Amniotic epithelial cell (primary cell): ENCODE measurements around the gene METTL22.
A peak's percentile ranks its signal among the peaks of the same experiment; 100 is the strongest.

Experiments used
- DNase-seq: peaks from one replicate; pipeline ENCODE4 v3.0.0-alpha.2; 2010; ENCODE audit warnings: low read depth

METTL22 gene

GRCh38 chr16:8668113-8668512, 46.6 kb downstream of the METTL22 start:
- no peak for DNase-seq

- DNase-seq, result no peak
These were observed 48.0 kb downstream of the METTL22 start for GRCh38 chr16:8669481-8669880.

GRCh38 chr16:8670014-8670560, 48.6 kb downstream of the METTL22 start:
- no peak for DNase-seq

- no peak for DNase-seq
These were observed 52.3 kb downstream of the METTL22 start for GRCh38 chr16:8673611-8674412.

GRCh38 chr16:8674413-8675022, 53.0 kb downstream of the METTL22 start, which contains the start of gene ABAT:
Gene ABAT, plus strand, starts transcription at chr16:8674617. Its CDS starts 61,123 bp downstream, at chr16:8735740.
- DNase-seq, result peak; percentile 67

- DNase-seq, result no peak
These were observed 54.0 kb downstream of the METTL22 start for GRCh38 chr16:8675183-8676159.

- DNase-seq, result no peak
These were observed 54.7 kb downstream of the METTL22 start for GRCh38 chr16:8676160-8676547.

- DNase-seq, result no peak
These were observed 55.4 kb downstream of the METTL22 start for GRCh38 chr16:8676737-8677375.

- DNase-seq, result peak; percentile 35
These were observed 56.0 kb downstream of the METTL22 start for GRCh38 chr16:8677481-8677880.

GRCh38 chr16:8678068-8678927, 56.8 kb downstream of the METTL22 start:
- peak; percentile 99 for DNase-seq

GRCh38 chr16:8679151-8679550, 57.7 kb downstream of the METTL22 start:
- peak; percentile 55 for DNase-seq

GRCh38 chr16:8682551-8683259, 61.2 kb downstream of the METTL22 start:
- DNase-seq, result no peak

GRCh38 chr16:8683640-8684039, 62.1 kb downstream of the METTL22 start:
- DNase-seq, result no peak

GRCh38 chr16:8685617-8686016, 64.1 kb downstream of the METTL22 start:
- no peak for DNase-seq

GRCh38 chr16:8686031-8686621, 64.6 kb downstream of the METTL22 start:
- DNase-seq, result no peak

- DNase-seq, result no peak
These were observed 65.4 kb downstream of the METTL22 start for GRCh38 chr16:8686879-8687278.

GRCh38 chr16:8689686-8690085, 68.2 kb downstream of the METTL22 start:
- DNase-seq, result no peak

- DNase-seq, result no peak
These were observed 70.2 kb downstream of the METTL22 start for GRCh38 chr16:8691728-8692127.
